Measurements from ENCODE around the gene ARHGAP26. TPM values are rescaled to one million over a fixed set of nuclear protein-coding genes. Genes with fewer than 3 reads are reported as not detected.

Gene ARHGAP26
- total RNA-seq, 1 donor from 2014 or later: 18.7 TPM

GRCh38 chr5:143188692-143189091 lies 418.5 kb downstream of the ARHGAP26 start:
- Mint-ChIP-seq H3K4me3 (no peak overlapping the region), H3K4me1 (ENCODE audit: unreplicated experiment) (peaks cover 29% of the 10 kb centered on the region), H3K27me3 (no peaks in the 10 kb centered on the region), H3K36me3 (no peaks in the 10 kb centered on the region), H3K9me3 (no peaks in the 10 kb centered on the region), H3K27ac (no peak overlapping the region)
- no peak for DNase-seq (ENCODE audit: extremely low spot score, unreplicated experiment)
- no peak for TF ChIP-seq CTCF (conservative IDR thresholded peaks at IDR 0.05)

GRCh38 chr5:143190260-143190810 lies 420.2 kb downstream of the ARHGAP26 start:
- Mint-ChIP-seq H3K27me3 (no peaks in the 10 kb centered on the region), H3K4me1 (ENCODE audit: unreplicated experiment) (peaks cover 21% of the 10 kb centered on the region), H3K36me3 (no peaks in the 10 kb centered on the region), H3K4me3 (no peak overlapping the region), H3K9me3 (no peaks in the 10 kb centered on the region), H3K27ac (no peak overlapping the region)
- TF ChIP-seq CTCF (conservative IDR thresholded peaks at IDR 0.05): no peak
- DNase-seq (ENCODE audit: extremely low spot score, unreplicated experiment): no peak

GRCh38 chr5:143191720-143192119 lies 421.5 kb downstream of the ARHGAP26 start:
- Mint-ChIP-seq H3K4me1 (ENCODE audit: unreplicated experiment) (peaks cover 15% of the 10 kb centered on the region), H3K27ac (no peak overlapping the region), H3K36me3 (no peaks in the 10 kb centered on the region), H3K9me3 (no peaks in the 10 kb centered on the region), H3K27me3 (no peaks in the 10 kb centered on the region), H3K4me3 (no peak overlapping the region)
- no peak for DNase-seq (ENCODE audit: extremely low spot score, unreplicated experiment)
- no peak for TF ChIP-seq CTCF (conservative IDR thresholded peaks at IDR 0.05)

- DNase-seq (ENCODE audit: extremely low spot score, unreplicated experiment): no peak
- Mint-ChIP-seq H3K4me1 (ENCODE audit: unreplicated experiment) (peaks cover 12% of the 10 kb centered on the region), H3K9me3 (no peaks in the 10 kb centered on the region), H3K36me3 (no peaks in the 10 kb centered on the region), H3K27ac (no peak overlapping the region), H3K4me3 (no peak overlapping the region), H3K27me3 (no peaks in the 10 kb centered on the region)
- TF ChIP-seq CTCF (conservative IDR thresholded peaks at IDR 0.05): no peak
Measured at GRCh38 chr5:143192191-143192900, 422.2 kb downstream of the ARHGAP26 start.

GRCh38 chr5:143194206-143194605 lies 424.0 kb downstream of the ARHGAP26 start:
- Mint-ChIP-seq H3K4me1 (ENCODE audit: unreplicated experiment) (peaks cover 5% of the 10 kb centered on the region), H3K27me3 (no peaks in the 10 kb centered on the region), H3K27ac (no peak overlapping the region), H3K4me3 (no peak overlapping the region), H3K36me3 (peaks cover 4% of the 10 kb centered on the region), H3K9me3 (no peaks in the 10 kb centered on the region)
- DNase-seq (ENCODE audit: extremely low spot score, unreplicated experiment): no peak
- no peak for TF ChIP-seq CTCF (conservative IDR thresholded peaks at IDR 0.05)

Data from type B pancreatic cell (in vitro differentiated cells).